Testis (tissue), 2 donors: ENCODE measurements around the gene MRPL55.

Experiments used
- POLR2A ChIP-seq: fragments of 450-650 bp; IDR thresholded peaks from one replicate; pipeline ENCODE4 v1.6.1; 2017; ENCODE audit warnings: antibody characterized with exemption, mild to moderate bottlenecking, moderate library complexity
- TF ChIP-seq, protein P1 (sequence below), 3 experiments: fragments of 450-650 bp in 2 of 3; fragments of 200-600 bp in 1 of 3; sonication (generic) in 1 of 3; IDR thresholded peaks; one replicate each; pipeline ENCODE4 v1.5.1; 2016 to 2019; ENCODE audit warnings: antibody characterized with exemption in 3 of 3, mild to moderate bottlenecking in 2 of 3, moderate library complexity in 1 of 3

DNA sequence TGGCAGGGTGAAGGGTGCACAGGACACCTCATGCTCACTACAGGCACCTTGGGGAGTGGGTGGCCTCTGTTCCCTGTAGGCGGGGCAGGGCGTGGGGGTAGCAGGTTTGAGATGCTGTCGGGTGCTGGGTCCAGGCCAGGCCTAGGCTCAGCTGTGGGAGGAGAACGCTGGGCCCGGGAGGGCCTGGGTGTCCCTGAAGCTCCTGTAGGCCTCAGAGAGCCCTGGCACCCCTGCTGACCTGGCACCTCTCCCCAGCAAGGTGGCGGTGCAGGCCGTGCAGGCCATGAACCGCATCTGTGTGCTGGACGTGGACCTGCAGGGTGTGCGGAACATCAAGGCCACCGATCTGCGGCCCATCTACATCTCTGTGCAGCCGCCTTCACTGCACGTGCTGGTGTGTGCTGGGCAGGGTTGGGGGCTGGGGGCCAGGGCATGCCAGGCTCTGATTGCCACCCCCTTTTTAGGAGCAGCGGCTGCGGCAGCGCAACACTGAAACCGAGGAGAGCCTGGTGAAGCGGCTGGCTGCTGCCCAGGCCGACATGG is 38.1 kb upstream of the MRPL55 start:
- TF ChIP-seq, protein P1, sequence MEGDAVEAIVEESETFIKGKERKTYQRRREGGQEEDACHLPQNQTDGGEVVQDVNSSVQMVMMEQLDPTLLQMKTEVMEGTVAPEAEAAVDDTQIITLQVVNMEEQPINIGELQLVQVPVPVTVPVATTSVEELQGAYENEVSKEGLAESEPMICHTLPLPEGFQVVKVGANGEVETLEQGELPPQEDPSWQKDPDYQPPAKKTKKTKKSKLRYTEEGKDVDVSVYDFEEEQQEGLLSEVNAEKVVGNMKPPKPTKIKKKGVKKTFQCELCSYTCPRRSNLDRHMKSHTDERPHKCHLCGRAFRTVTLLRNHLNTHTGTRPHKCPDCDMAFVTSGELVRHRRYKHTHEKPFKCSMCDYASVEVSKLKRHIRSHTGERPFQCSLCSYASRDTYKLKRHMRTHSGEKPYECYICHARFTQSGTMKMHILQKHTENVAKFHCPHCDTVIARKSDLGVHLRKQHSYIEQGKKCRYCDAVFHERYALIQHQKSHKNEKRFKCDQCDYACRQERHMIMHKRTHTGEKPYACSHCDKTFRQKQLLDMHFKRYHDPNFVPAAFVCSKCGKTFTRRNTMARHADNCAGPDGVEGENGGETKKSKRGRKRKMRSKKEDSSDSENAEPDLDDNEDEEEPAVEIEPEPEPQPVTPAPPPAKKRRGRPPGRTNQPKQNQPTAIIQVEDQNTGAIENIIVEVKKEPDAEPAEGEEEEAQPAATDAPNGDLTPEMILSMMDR (IDR thresholded peaks at IDR 0.05) = no peak
- TF ChIP-seq POLR2A = no peak
